Panc1 (cell line): ENCODE data around the gene TMEM170A.

Experiments used
- CTCF ChIP-seq: fragments of 450-650 bp; IDR thresholded peaks from 2 replicates; pipeline ENCODE4 v1.5.1; 2017; ENCODE audit warnings: mild to moderate bottlenecking
- REST ChIP-seq, 2 experiments: IDR thresholded peaks; 2 replicates each; pipeline ENCODE4 v1.6.1; 2011 to 2012; ENCODE audit warnings: low read depth in 2 of 2, control low read depth in 1 of 2, low read length in 1 of 2, mild to moderate bottlenecking in 1 of 2, moderate library complexity in 1 of 2; ENCODE audit not compliant: insufficient read depth in 1 of 2

- TF ChIP-seq CTCF, result no peak
- no peak for TF ChIP-seq REST (IDR thresholded peaks at IDR 0.05; ENCODE audit: insufficient read depth in 1 of 2, low read depth in 2 of 2, low read length in 1 of 2)
These were observed 21.2 kb downstream of the TMEM170A start for GRCh38 chr16:75443298-75443697.
